ENCODE results near the gene RPP25L. TPM values are rescaled to one million over a fixed set of nuclear protein-coding genes. Genes with fewer than 3 reads are reported as not detected.

The RPP25L gene
- total and polyA plus RNA-seq, 2 experiments from 2014 or later: 16.4 to 25.1 TPM

DNA sequence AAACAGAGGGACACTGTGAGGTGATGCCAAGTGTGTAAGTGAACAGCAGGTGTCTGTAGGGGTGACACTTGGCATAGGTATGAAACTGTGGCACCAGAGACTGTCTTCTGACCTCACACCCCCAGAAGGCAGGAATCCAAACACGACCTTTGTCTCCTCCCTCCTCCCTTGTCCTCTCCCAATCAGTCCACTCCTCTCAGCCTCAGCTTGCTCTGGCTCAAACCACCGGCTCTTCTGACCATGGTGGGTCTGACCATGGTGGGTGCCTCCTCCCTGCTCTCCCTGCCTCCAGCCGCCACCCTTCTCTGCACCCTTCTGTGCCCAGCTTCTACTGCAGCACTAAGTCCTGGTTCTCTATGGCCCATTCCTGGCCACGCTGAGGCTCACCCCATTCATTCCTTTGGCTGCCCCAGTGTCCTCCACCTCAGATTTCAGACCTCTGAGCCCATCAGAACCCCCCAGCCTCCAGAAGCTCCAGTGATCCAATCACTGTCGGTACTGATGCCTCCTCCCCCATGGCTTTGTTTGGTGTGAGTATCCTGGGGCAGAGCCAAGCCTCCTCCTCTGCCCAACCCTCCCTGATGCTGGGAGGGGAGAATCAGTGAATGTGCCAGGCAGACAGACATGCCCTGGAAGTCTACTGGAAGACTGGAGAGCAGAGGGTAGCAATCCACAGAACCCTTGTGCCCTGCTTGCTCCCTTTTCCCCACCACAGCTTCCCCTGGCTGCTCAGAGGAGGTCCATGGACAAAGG lies 18.7 kb upstream of the RPP25L start:
- no peak overlapping the region for H2AFZ ChIP-seq
- ATAC-seq (no peak), DNase-seq (ENCODE audit: low spot score) (no peak)
- 0 out of 2 replicates have a peak, but pooled peaks cover 3% of the 10 kb centered on the region for H3F3A ChIP-seq (replicated peaks; ENCODE audit: low read depth)
- Mint-ChIP-seq H3K9me3 (peaks cover 4% of the 10 kb centered on the region; the same call in 1 of the 3 replicates), H3K27me3 (ENCODE audit: insufficient read depth, low read depth, poor library complexity) (peaks cover 63% of the 10 kb centered on the region), H3K4me3 (no peak overlapping the region; the same call in 2 of the 3 replicates), H3K27ac (no peak overlapping the region), H3K4me1 (peaks cover 27% of the 10 kb centered on the region), H3K36me3 (ENCODE audit: low read depth) (peaks cover 20% of the 10 kb centered on the region)
- peaks cover 75% of the 10 kb centered on the region for H3K27me3 ChIP-seq (ENCODE audit: insufficient read depth)
- no peaks in the 10 kb centered on the region for H3K79me2 ChIP-seq (replicated peaks; ENCODE audit: insufficient read depth)
- H3K4me2 ChIP-seq: no peak overlapping the region
- H3K4me1 ChIP-seq (ENCODE audit: insufficient read depth): peaks cover 5% of the 10 kb centered on the region; the same call in 1 of the 2 replicates
- no peak overlapping the region for H3K4me3 ChIP-seq
- no peaks in the 10 kb centered on the region for H3K36me3 ChIP-seq (ENCODE audit: insufficient read depth)
- no peaks in the 10 kb centered on the region for H3K9me2 ChIP-seq (ENCODE audit: insufficient read depth)
- TF ChIP-seq EZH2 (IDR thresholded peaks at IDR 0.05; ENCODE audit: low read depth, unreplicated experiment) (no peak), CREB1 (CRISPR knock-in tag; IDR thresholded peaks at IDR 0.05; ENCODE audit: low read depth) (no peak), ZNF114 (CRISPR knock-in tag; IDR thresholded peaks at IDR 0.05) (no peak), ZNF331 (CRISPR knock-in tag; IDR thresholded peaks at IDR 0.05; ENCODE audit: low read depth) (no peak), EZH2phosphoT487 (IDR thresholded peaks at IDR 0.05; ENCODE audit: unreplicated experiment) (no peak)
- TF ChIP-seq, protein P1, sequence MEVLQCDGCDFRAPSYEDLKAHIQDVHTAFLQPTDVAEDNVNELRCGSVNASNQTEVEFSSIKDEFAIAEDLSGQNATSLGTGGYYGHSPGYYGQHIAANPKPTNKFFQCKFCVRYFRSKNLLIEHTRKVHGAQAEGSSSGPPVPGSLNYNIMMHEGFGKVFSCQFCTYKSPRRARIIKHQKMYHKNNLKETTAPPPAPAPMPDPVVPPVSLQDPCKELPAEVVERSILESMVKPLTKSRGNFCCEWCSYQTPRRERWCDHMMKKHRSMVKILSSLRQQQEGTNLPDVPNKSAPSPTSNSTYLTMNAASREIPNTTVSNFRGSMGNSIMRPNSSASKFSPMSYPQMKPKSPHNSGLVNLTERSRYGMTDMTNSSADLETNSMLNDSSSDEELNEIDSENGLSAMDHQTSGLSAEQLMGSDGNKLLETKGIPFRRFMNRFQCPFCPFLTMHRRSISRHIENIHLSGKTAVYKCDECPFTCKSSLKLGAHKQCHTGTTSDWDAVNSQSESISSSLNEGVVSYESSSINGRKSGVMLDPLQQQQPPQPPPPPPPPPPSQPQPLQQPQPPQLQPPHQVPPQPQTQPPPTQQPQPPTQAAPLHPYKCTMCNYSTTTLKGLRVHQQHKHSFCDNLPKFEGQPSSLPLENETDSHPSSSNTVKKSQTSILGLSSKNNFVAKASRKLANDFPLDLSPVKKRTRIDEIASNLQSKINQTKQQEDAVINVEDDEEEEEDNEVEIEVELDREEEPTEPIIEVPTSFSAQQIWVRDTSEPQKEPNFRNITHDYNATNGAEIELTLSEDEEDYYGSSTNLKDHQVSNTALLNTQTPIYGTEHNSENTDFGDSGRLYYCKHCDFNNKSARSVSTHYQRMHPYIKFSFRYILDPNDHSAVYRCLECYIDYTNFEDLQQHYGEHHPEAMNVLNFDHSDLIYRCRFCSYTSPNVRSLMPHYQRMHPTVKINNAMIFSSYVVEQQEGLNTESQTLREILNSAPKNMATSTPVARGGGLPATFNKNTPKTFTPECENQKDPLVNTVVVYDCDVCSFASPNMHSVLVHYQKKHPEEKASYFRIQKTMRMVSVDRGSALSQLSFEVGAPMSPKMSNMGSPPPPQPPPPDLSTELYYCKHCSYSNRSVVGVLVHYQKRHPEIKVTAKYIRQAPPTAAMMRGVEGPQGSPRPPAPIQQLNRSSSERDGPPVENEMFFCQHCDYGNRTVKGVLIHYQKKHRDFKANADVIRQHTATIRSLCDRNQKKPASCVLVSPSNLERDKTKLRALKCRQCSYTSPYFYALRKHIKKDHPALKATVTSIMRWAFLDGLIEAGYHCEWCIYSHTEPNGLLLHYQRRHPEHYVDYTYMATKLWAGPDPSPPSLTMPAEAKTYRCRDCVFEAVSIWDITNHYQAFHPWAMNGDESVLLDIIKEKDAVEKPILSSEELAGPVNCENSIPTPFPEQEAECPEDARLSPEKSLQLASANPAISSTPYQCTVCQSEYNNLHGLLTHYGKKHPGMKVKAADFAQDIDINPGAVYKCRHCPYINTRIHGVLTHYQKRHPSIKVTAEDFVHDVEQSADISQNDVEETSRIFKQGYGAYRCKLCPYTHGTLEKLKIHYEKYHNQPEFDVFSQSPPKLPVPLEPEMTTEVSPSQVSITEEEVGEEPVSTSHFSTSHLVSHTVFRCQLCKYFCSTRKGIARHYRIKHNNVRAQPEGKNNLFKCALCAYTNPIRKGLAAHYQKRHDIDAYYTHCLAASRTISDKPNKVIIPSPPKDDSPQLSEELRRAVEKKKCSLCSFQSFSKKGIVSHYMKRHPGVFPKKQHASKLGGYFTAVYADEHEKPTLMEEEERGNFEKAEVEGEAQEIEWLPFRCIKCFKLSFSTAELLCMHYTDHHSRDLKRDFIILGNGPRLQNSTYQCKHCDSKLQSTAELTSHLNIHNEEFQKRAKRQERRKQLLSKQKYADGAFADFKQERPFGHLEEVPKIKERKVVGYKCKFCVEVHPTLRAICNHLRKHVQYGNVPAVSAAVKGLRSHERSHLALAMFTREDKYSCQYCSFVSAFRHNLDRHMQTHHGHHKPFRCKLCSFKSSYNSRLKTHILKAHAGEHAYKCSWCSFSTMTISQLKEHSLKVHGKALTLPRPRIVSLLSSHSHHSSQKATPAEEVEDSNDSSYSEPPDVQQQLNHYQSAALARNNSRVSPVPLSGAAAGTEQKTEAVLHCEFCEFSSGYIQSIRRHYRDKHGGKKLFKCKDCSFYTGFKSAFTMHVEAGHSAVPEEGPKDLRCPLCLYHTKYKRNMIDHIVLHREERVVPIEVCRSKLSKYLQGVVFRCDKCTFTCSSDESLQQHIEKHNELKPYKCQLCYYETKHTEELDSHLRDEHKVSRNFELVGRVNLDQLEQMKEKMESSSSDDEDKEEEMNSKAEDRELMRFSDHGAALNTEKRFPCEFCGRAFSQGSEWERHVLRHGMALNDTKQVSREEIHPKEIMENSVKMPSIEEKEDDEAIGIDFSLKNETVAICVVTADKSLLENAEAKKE (CRISPR knock-in tag; IDR thresholded peaks at IDR 0.05): no peak
- TF ChIP-seq, protein P2, sequence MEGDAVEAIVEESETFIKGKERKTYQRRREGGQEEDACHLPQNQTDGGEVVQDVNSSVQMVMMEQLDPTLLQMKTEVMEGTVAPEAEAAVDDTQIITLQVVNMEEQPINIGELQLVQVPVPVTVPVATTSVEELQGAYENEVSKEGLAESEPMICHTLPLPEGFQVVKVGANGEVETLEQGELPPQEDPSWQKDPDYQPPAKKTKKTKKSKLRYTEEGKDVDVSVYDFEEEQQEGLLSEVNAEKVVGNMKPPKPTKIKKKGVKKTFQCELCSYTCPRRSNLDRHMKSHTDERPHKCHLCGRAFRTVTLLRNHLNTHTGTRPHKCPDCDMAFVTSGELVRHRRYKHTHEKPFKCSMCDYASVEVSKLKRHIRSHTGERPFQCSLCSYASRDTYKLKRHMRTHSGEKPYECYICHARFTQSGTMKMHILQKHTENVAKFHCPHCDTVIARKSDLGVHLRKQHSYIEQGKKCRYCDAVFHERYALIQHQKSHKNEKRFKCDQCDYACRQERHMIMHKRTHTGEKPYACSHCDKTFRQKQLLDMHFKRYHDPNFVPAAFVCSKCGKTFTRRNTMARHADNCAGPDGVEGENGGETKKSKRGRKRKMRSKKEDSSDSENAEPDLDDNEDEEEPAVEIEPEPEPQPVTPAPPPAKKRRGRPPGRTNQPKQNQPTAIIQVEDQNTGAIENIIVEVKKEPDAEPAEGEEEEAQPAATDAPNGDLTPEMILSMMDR (conservative IDR thresholded peaks at IDR 0.05; ENCODE audit: low read depth in 2 of 2): no peak
- TF ChIP-seq, protein P3, sequence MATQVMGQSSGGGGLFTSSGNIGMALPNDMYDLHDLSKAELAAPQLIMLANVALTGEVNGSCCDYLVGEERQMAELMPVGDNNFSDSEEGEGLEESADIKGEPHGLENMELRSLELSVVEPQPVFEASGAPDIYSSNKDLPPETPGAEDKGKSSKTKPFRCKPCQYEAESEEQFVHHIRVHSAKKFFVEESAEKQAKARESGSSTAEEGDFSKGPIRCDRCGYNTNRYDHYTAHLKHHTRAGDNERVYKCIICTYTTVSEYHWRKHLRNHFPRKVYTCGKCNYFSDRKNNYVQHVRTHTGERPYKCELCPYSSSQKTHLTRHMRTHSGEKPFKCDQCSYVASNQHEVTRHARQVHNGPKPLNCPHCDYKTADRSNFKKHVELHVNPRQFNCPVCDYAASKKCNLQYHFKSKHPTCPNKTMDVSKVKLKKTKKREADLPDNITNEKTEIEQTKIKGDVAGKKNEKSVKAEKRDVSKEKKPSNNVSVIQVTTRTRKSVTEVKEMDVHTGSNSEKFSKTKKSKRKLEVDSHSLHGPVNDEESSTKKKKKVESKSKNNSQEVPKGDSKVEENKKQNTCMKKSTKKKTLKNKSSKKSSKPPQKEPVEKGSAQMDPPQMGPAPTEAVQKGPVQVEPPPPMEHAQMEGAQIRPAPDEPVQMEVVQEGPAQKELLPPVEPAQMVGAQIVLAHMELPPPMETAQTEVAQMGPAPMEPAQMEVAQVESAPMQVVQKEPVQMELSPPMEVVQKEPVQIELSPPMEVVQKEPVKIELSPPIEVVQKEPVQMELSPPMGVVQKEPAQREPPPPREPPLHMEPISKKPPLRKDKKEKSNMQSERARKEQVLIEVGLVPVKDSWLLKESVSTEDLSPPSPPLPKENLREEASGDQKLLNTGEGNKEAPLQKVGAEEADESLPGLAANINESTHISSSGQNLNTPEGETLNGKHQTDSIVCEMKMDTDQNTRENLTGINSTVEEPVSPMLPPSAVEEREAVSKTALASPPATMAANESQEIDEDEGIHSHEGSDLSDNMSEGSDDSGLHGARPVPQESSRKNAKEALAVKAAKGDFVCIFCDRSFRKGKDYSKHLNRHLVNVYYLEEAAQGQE (IDR thresholded peaks at IDR 0.05; ENCODE audit: unreplicated experiment): no peak
- no peak overlapping the region for H3K27ac ChIP-seq (ENCODE audit: low read depth)
- no peaks in the 10 kb centered on the region; the same call in none of the 2 replicates for H4K20me1 ChIP-seq (replicated peaks; ENCODE audit: insufficient read depth)
